GM20000 (cell line): ENCODE measurements around the gene SLC39A11.
A peak's percentile ranks its signal among the peaks of the same experiment; 100 is the strongest.

Source experiments
- DNase-seq: peaks from one replicate; pipeline ENCODE4 v3.0.0; 2012; ENCODE audit warnings: low spot score
- CTCF ChIP-seq: IDR thresholded peaks from 2 replicates; pipeline ENCODE4 v1.5.1; 2012; ENCODE audit warnings: mild to moderate bottlenecking, control low read depth; ENCODE audit errors: extremely low read depth, missing control alignments

Gene SLC39A11

GRCh38 chr17:73017658-73018057 lies 74.8 kb downstream of the SLC39A11 start:
- no peak for DNase-seq
- no peak for TF ChIP-seq CTCF

DNA sequence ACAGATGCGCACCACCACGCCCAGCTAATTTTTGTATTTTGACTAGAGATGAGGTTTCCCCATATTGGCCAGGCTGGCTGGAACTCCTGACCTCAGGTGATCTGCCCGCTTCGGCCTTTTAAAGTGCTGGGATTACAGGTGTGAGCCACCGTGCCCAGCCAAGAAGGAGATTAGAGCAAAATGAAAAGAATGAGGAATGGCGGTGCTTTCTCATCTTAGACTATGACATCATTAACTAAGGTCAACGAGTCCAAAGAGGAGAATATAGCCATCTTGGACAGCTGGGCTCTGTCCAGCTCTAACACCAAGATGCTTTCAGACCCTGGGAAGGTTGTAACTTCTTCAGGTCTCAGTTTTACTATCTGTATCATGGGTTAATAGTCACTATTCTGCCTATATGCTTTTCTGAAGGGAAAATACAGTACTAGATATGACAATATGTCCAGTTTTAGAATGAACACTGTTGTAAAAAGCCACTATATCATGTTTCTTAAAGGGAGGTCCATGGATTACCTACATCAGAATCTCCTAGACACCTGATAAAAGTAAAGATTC lies 76.7 kb downstream of the SLC39A11 start:
- DNase-seq = no peak
- TF ChIP-seq CTCF = no peak

DNA sequence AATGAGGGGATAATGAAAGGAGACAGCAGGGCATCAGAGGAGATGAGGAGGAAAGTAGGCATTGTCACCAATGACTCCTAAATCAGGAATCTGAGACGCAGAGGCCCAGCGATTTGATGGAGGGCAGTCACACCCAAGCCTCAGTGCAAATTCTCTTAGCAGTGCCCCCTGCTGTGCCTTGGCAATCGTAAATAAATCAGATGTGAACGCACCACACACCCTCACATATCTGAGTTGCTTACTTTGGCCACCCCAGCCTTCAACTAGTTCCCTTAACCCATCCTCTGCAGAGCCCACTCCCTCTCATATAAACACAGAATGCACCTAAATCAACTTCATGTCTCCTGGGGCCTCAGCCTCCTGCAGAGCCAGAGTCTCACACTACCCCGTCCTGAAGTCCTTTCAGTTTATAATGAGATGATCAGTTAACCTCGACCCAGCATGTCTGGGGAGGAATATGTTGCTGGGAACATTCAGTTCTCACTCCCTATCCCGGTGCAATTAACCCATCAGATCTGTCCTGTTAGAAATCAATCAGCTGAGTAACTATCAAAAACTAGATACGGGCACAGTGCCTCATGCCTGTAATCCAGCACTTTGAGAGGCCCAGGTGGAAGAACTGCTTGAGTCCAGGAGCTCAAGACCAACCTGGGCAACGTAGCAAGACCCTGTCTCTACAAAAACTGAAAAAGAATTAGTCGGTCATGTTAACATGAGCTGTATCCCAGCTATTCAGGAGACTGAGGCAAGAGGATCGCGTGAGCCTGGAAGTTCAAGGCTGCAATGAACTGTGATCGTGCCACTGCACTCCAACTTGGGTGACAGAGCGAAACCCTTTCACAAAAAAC lies 78.4 kb downstream of the SLC39A11 start:
- TF ChIP-seq CTCF = no peak
- no peak for DNase-seq

DNA sequence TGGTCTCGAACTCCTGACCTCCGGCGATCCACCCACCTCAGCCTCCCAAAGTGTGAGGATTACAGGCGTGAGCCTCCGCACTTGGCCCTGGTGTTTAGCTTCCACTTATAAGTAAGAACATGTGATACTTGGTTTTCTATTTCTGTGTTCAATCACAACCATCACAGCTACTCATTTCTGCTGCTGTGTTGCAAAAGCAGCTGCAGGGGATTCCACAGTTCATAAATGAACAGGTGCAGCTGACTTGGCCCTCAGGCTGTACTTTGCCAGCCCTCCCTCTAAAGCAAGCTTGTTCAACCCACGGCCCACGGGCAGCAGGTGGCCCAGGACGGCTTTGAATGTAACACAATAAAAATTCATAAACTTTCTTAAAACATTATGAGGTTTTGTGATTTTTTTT lies 79.2 kb downstream of the SLC39A11 start:
- no peak for TF ChIP-seq CTCF

DNA sequence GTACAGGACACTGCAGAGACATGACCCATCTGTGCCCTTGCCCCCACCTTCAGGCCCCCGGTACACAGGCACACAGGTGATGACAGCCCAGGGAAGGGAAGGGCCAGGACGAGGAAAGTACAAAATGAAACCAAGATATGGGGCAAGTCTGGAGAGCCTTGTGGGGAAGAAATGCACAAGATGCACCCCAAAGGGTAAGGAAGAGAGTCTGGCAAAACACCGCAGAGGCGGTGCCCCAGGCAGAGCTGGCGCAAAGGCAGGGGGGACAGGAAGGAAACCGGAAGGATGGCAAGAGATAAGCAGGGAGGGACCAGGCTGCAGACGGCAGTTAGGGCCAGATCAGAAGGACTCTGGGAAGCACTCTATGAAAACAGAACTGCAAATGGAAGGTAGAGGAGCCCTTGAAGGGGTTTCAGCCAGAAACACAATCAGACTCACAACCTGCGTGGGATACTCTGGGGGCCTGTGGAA lies 81.4 kb downstream of the SLC39A11 start:
- no peak for DNase-seq

More for the DNA sequence above, 79.2 kb downstream of the SLC39A11 start:
- DNase-seq = peak; percentile 25

DNA sequence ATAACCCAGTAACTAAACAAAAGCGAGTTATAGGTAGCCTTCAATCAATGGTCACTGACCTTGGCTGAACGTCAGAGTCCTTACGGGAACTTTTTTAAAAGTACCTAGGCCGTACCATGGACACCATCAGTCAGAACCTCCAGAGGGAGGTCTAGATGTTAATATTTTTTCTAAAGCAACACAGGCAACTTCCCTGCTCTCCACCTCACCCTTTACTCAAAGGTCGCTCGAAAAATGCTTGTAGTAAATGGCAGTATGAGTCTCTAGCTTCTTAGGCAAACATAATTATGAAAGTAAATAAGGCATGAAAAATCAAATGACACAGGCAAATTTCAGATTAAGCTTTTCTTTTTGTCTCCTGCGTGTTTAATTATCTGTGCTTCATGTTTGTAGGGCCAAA lies 82.1 kb downstream of the SLC39A11 start:
- no peak for TF ChIP-seq CTCF
- DNase-seq = no peak

More for the DNA sequence above, 81.4 kb downstream of the SLC39A11 start:
- no peak for TF ChIP-seq CTCF

- no peak for TF ChIP-seq CTCF
- DNase-seq = no peak
Measured at GRCh38 chr17:73007407-73007806, 85.1 kb downstream of the SLC39A11 start.
